IMR-90 (cell line): ENCODE measurements around the gene PPP1R14B. TPM values are rescaled to one million over a fixed set of nuclear protein-coding genes. Genes with fewer than 3 reads are reported as not detected.
A peak's percentile ranks its signal among the peaks of the same experiment; 100 is the strongest.

Source experiments
- ATAC-seq: fragments of 200-7000 bp; cut with Tn5 transposase; 2 replicates; pipeline ENCODE4 v1.9.1; 2020; ENCODE audit warnings: low read depth, mild to moderate bottlenecking, moderate library complexity
- BruUV-seq: library from RNA; stranded (reverse); fragments of 400-500 nt; replicated peaks from 2 replicates; lab custom pipeline; 2021; lab: Mats Ljungman, UMichigan
- CTCF ChIA-PET: fragments of 300-600 bp; formaldehyde crosslinking; extraction: SDS; loops from one replicate; lab custom pipeline; 2021; ENCODE audit warnings: antibody characterized with exemption; lab: Yijun Ruan, JAX
- POLR2A ChIA-PET: fragments of 300-600 bp; sonication (Branson Sonifier 250); formaldehyde crosslinking; loops from one replicate; lab custom pipeline; 2022; ENCODE audit warnings: antibody characterized with exemption; ENCODE audit not compliant: unreplicated experiment; lab: Charles Lee
- DNase-seq: peaks from one replicate; pipeline ENCODE4 v3.0.0; 2013
- H2AFZ ChIP-seq: replicated peaks from 2 replicates; pipeline ENCODE3; 2013; ENCODE audit warnings: low read length, mild to moderate bottlenecking; ENCODE audit not compliant: poor library complexity
- H2AK5ac ChIP-seq: 2 replicates; pipeline ENCODE4 v1.6.1; 2013; ENCODE audit warnings: low read depth, low read length, inconsistent platforms
- H2AK9ac ChIP-seq: replicated peaks from 2 replicates; pipeline ENCODE3; 2013; ENCODE audit warnings: mild to moderate bottlenecking, low read depth, low read length, moderate library complexity; ENCODE audit not compliant: poor library complexity
- H2BK120ac ChIP-seq: 2 replicates; pipeline ENCODE4 v1.6.1; 2013; ENCODE audit warnings: low read depth, low read length, inconsistent platforms
- H2BK15ac ChIP-seq: 3 replicates; pipeline ENCODE4 v1.6.1; 2013; ENCODE audit warnings: low read depth, low read length, inconsistent platforms
- H2BK20ac ChIP-seq: 2 replicates; pipeline ENCODE4 v1.6.1; 2013; ENCODE audit warnings: low read depth, mild to moderate bottlenecking, inconsistent platforms, low read length, moderate library complexity
- H2BK5ac ChIP-seq: 2 replicates; pipeline ENCODE4 v1.6.1; 2013; ENCODE audit warnings: mild to moderate bottlenecking, low read depth, low read length, inconsistent platforms; ENCODE audit not compliant: poor library complexity, severe bottlenecking
- H3K14ac ChIP-seq: replicated peaks from 2 replicates; pipeline ENCODE4 v1.6.1; 2013; ENCODE audit warnings: low read depth, low read length, inconsistent platforms
- H3K18ac ChIP-seq: 2 replicates; pipeline ENCODE4 v1.6.1; 2013; ENCODE audit warnings: low read depth, low read length, control low read depth
- H3K23ac ChIP-seq: 2 replicates; pipeline ENCODE4 v1.6.1; 2013; ENCODE audit warnings: low read depth, low read length, inconsistent platforms
- H3K27ac ChIP-seq: 2 replicates; pipeline ENCODE4 v1.5.1; 2013; ENCODE audit warnings: mild to moderate bottlenecking, control low read depth, low read length; ENCODE audit not compliant: insufficient read depth
- H3K27me3 ChIP-seq: 2 replicates; pipeline ENCODE4 v1.6.1; 2013; ENCODE audit warnings: low read length; ENCODE audit not compliant: control insufficient read depth, insufficient read depth
- H3K36me3 ChIP-seq: 2 replicates; pipeline ENCODE4 v1.6.1; 2013; ENCODE audit warnings: low read length, mixed read lengths; ENCODE audit not compliant: control insufficient read depth, insufficient read depth
- H3K4ac ChIP-seq: 2 replicates; pipeline ENCODE4 v1.6.1; 2013; ENCODE audit warnings: low read depth, low read length, inconsistent platforms
- H3K4me1 ChIP-seq: 2 replicates; pipeline ENCODE4 v1.6.1; 2013; ENCODE audit warnings: low read length, mixed read lengths; ENCODE audit not compliant: control insufficient read depth, insufficient read depth
- H3K4me2 ChIP-seq: 2 replicates; pipeline ENCODE4 v1.6.1; 2013; ENCODE audit warnings: low read depth, mild to moderate bottlenecking, control low read depth, low read length, moderate library complexity
- H3K4me3 ChIP-seq: 2 replicates; pipeline ENCODE4 v1.5.1; 2013; ENCODE audit warnings: low read depth, mild to moderate bottlenecking, control low read depth, low read length, moderate library complexity; ENCODE audit not compliant: insufficient read depth
- H3K56ac ChIP-seq: 2 replicates; pipeline ENCODE4 v1.6.1; 2013; ENCODE audit warnings: low read length, inconsistent platforms; ENCODE audit not compliant: insufficient read depth; ENCODE audit errors: extremely low read depth
- H3K79me1 ChIP-seq, 2 experiments: 2 replicates each; pipeline ENCODE4 v1.6.1; 2013; ENCODE audit warnings: low read length in 2 of 2, inconsistent platforms in 1 of 2, low read depth in 1 of 2
- H3K9ac ChIP-seq: 2 replicates; pipeline ENCODE4 v1.6.1; 2013; ENCODE audit warnings: low read depth, low read length, control low read depth
- H3K9me1 ChIP-seq: 2 replicates; pipeline ENCODE4 v1.6.1; 2013; ENCODE audit warnings: low read length, inconsistent platforms; ENCODE audit not compliant: insufficient read depth
- H3K9me3 ChIP-seq: 2 replicates; pipeline ENCODE4 v1.6.1; 2013; ENCODE audit warnings: low read length; ENCODE audit not compliant: control insufficient read depth, insufficient read depth
- H4K20me1 ChIP-seq: 2 replicates; pipeline ENCODE4 v1.6.1; 2013; ENCODE audit warnings: low read length, inconsistent platforms; ENCODE audit not compliant: insufficient read depth
- H4K5ac ChIP-seq: 2 replicates; pipeline ENCODE4 v1.6.1; 2013; ENCODE audit warnings: mild to moderate bottlenecking, low read depth, low read length, control low read depth
- H4K8ac ChIP-seq, 2 experiments: 2 replicates each; pipeline ENCODE4 v1.6.1; 2013; ENCODE audit warnings: low read depth in 2 of 2, low read length in 2 of 2, control low read depth in 1 of 2, inconsistent platforms in 1 of 2
- H4K91ac ChIP-seq: 2 replicates; pipeline ENCODE4 v1.6.1; 2013; ENCODE audit warnings: low read depth, low read length, inconsistent platforms; ENCODE audit not compliant: insufficient read depth
- BHLHE40 ChIP-seq: fragments of 150-350 bp; IDR thresholded peaks from 2 replicates; pipeline ENCODE4 v1.6.1; 2016; ENCODE audit warnings: mild to moderate bottlenecking, low read depth, low read length
- CEBPB ChIP-seq: IDR thresholded peaks from 2 replicates; pipeline ENCODE4 v1.6.1; 2012; ENCODE audit warnings: low read depth, low read length, improper control_type of control experiment
- CHD1 ChIP-seq: IDR thresholded peaks from 2 replicates; pipeline ENCODE4 v1.6.1; 2012; ENCODE audit warnings: low read depth, low read length, improper control_type of control experiment
- FOS ChIP-seq: fragments of 150-350 bp; IDR thresholded peaks from 2 replicates; pipeline ENCODE4 v1.6.1; 2016; ENCODE audit warnings: low read depth, low read length
- MAZ ChIP-seq: IDR thresholded peaks from 2 replicates; pipeline ENCODE4 v1.6.1; 2012; ENCODE audit warnings: low read depth, mild to moderate bottlenecking, low read length, improper control_type of control experiment, moderate library complexity, borderline replicate concordance
- POLR2A ChIP-seq: IDR thresholded peaks from 2 replicates; pipeline ENCODE4 v1.6.1; 2012; ENCODE audit warnings: mild to moderate bottlenecking, low read depth, low read length
- RAD21 ChIP-seq: IDR thresholded peaks from 2 replicates; pipeline ENCODE4 v1.6.1; 2012; ENCODE audit warnings: low read length, improper control_type of control experiment
- RCOR1 ChIP-seq: IDR thresholded peaks from 2 replicates; pipeline ENCODE4 v1.6.1; 2012; ENCODE audit warnings: mild to moderate bottlenecking, low read length, improper control_type of control experiment; ENCODE audit not compliant: insufficient replicate concordance
- RFX5 ChIP-seq: IDR thresholded peaks from 2 replicates; pipeline ENCODE4 v1.8.0; 2012; ENCODE audit warnings: low read depth, mild to moderate bottlenecking, low read length, moderate library complexity
- SMC3 ChIP-seq: fragments of 150-350 bp; IDR thresholded peaks from 2 replicates; pipeline ENCODE4 v1.6.1; 2016; ENCODE audit warnings: low read depth, mild to moderate bottlenecking, antibody characterized with exemption, low read length, moderate library complexity
- WGBS, 2 experiments: methylation state at CpG; one replicate each; pipeline versions ENCODE4 v1.1.5 to v1.1.7; 2013; ENCODE audit warnings: missing lambda C conversion rate in 2 of 2; ENCODE audit not compliant: insufficient read length in 1 of 2; ENCODE audit errors: extremely low coverage in 2 of 2; 5-methylcytosine and 5-hydroxymethylcytosine counted together
- dilution Hi-C: fragments of 300-500 bp; cut with HindIII; formaldehyde crosslinking; loops from one replicate; pipeline ENCODE4 v1.14.3; 2018; ENCODE audit warnings: low sequenced_read_pairs; ENCODE audit not compliant: unreplicated experiment
- in situ Hi-C: fragments of 300-500 bp; cut with MboI; formaldehyde crosslinking; loops from 3 replicates; pipeline ENCODE4 v1.14.3; 2019; ENCODE audit warnings: low sequenced_read_pairs, inconsistent platforms, mixed read lengths
- intact Hi-C: fragments of 100-400 bp; cut with micrococcal nuclease; formaldehyde crosslinking; loops from 2 replicates; pipeline ENCODE4 v1.10.0; 2022
- polyA plus RNA-seq, 3 experiments: library from polyadenylated mRNA; depleted of rRNA; stranded (reverse); fragments of >200 nt; gene quantifications; 2 replicates each; pipeline ENCODE4 v1.2.3, GENCODE V29; 2012; ENCODE audit warnings: low replicate concordance in 1 of 3
- total RNA-seq: library from RNA; depleted of rRNA; stranded (reverse); fragments of >200 nt; gene quantifications from 2 replicates; pipeline ENCODE4 v1.2.3, GENCODE V29; 2012
- TF ChIP-seq, protein P1 (sequence below): conservative IDR thresholded peaks from 2 replicates; pipeline ENCODE4 v1.5.1; 2012; ENCODE audit warnings: mild to moderate bottlenecking, low read depth, low read length, improper control_type of control experiment
- TF ChIP-seq, protein P2 (sequence below): fragments of 150-350 bp; IDR thresholded peaks from 2 replicates; pipeline ENCODE4 v1.6.1; 2017; ENCODE audit warnings: mild to moderate bottlenecking, antibody characterized with exemption, low read length, low read depth
- TF ChIP-seq, protein P3 (sequence below): fragments of 150-350 bp; IDR thresholded peaks from 2 replicates; pipeline ENCODE4 v1.6.1; 2016; ENCODE audit warnings: low read depth, mild to moderate bottlenecking, low read length, moderate library complexity, borderline replicate concordance

The PPP1R14B gene
- total and polyA plus RNA-seq, 2 of the 4 experiments (the other 2 are of a cell fraction): 176 to 257 TPM

- CTCF ChIA-PET: interaction anchor here (0.6 to 2.5 kb wide), 3 partner anchors 36 to 882 kb away, joined by 3 to 8 read pairs (median 5); no protein-coding TSS in a partner anchor
- H3K4me3 ChIP-seq: peak within 1 kb of the TSS; percentile 85
- peak; percentile 95 for DNase-seq
- H3K4ac ChIP-seq: peak within 1 kb of the TSS; percentile 94
- peak within 1 kb of the TSS; percentile 89 for H3K27ac ChIP-seq
- intact Hi-C loops: loop anchor here (2.0 kb wide), 1 partner anchor 54 kb away; the partner anchor contains the start of gene STIP1
- peaks cover 21% of the 10 kb centered on the region for H4K20me1 ChIP-seq
- H2AFZ ChIP-seq: peak within 1 kb of the TSS; percentile 99
- H3K4me2 ChIP-seq: peak within 1 kb of the TSS; percentile 97
- peaks cover 31% of the 10 kb centered on the region for H3K36me3 ChIP-seq
- peak; percentile 70 for ATAC-seq
- H3K9me1 ChIP-seq: peaks cover 14% of the 10 kb centered on the region
- dilution Hi-C loops: no loop called here
- peak within 1 kb of the TSS; percentile 83 for H4K91ac ChIP-seq
- peak within 1 kb of the TSS; percentile 92 for H2BK5ac ChIP-seq
- H2BK15ac ChIP-seq: peak within 1 kb of the TSS; percentile 35; the same call in 2 of the 3 replicates
- H4K5ac ChIP-seq: peak within 1 kb of the TSS; percentile 90
- 0% methylated on average over 21 of the region's 58 CpGs; no CpG with 5 or more reads in 1 of the 2 experiments for WGBS, 2 experiments
- H3K23ac ChIP-seq: peak within 1 kb of the TSS; percentile 61; the same call in 1 of the 2 replicates
- H2BK120ac ChIP-seq: peak within 1 kb of the TSS; percentile 82
- H3K56ac ChIP-seq: peak within 1 kb of the TSS; percentile 55; the same call in 1 of the 2 replicates
- in situ Hi-C loops: no loop called here
- H3K9ac ChIP-seq: peak within 1 kb of the TSS; percentile 74
- no peaks in the 10 kb centered on the region for H3K9me3 ChIP-seq
- peaks cover 15% of the 10 kb centered on the region for H3K4me1 ChIP-seq
- POLR2A ChIA-PET: interaction anchor here (0.6 to 1.1 kb wide), 2 partner anchors 36 to 55 kb away, joined by 3 to 24 read pairs; no protein-coding TSS in a partner anchor
- H3K18ac ChIP-seq: peak within 1 kb of the TSS; percentile 47
- H2BK20ac ChIP-seq: no peak within 1 kb of the TSS
- no TSS peak for BruUV-seq
- H2AK5ac ChIP-seq: peak within 1 kb of the TSS; percentile 73
- peaks cover 23 to 42% of the 10 kb centered on the region in 2 experiments; a peak in 3 of 4 replicates for H3K79me1 ChIP-seq
- peak within 1 kb of the TSS; percentile 98 for H2AK9ac ChIP-seq
- H4K8ac ChIP-seq: peak within 1 kb of the TSS; percentile 96 to 99
- peak within 1 kb of the TSS; percentile 91 for H3K14ac ChIP-seq
- no peaks in the 10 kb centered on the region for H3K27me3 ChIP-seq
- TF ChIP-seq RCOR1 (no peak), MAZ (no peak; the same call in 1 of the 2 replicates), FOS (no peak), BHLHE40 (peak; percentile 94), SMC3 (no peak), POLR2A (peak; percentile 84), CEBPB (no peak), CHD1 (no peak), RFX5 (no peak), RAD21 (no peak)
- TF ChIP-seq, protein P1, sequence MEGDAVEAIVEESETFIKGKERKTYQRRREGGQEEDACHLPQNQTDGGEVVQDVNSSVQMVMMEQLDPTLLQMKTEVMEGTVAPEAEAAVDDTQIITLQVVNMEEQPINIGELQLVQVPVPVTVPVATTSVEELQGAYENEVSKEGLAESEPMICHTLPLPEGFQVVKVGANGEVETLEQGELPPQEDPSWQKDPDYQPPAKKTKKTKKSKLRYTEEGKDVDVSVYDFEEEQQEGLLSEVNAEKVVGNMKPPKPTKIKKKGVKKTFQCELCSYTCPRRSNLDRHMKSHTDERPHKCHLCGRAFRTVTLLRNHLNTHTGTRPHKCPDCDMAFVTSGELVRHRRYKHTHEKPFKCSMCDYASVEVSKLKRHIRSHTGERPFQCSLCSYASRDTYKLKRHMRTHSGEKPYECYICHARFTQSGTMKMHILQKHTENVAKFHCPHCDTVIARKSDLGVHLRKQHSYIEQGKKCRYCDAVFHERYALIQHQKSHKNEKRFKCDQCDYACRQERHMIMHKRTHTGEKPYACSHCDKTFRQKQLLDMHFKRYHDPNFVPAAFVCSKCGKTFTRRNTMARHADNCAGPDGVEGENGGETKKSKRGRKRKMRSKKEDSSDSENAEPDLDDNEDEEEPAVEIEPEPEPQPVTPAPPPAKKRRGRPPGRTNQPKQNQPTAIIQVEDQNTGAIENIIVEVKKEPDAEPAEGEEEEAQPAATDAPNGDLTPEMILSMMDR: no peak
- TF ChIP-seq, protein P2, sequence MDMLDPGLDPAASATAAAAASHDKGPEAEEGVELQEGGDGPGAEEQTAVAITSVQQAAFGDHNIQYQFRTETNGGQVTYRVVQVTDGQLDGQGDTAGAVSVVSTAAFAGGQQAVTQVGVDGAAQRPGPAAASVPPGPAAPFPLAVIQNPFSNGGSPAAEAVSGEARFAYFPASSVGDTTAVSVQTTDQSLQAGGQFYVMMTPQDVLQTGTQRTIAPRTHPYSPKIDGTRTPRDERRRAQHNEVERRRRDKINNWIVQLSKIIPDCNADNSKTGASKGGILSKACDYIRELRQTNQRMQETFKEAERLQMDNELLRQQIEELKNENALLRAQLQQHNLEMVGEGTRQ: peak; percentile 51
- TF ChIP-seq, protein P3, sequence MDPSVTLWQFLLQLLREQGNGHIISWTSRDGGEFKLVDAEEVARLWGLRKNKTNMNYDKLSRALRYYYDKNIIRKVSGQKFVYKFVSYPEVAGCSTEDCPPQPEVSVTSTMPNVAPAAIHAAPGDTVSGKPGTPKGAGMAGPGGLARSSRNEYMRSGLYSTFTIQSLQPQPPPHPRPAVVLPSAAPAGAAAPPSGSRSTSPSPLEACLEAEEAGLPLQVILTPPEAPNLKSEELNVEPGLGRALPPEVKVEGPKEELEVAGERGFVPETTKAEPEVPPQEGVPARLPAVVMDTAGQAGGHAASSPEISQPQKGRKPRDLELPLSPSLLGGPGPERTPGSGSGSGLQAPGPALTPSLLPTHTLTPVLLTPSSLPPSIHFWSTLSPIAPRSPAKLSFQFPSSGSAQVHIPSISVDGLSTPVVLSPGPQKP: no peak
Observed at GRCh38 chr11:64240435-64241240, 6.1 kb downstream of the PPP1R14B start, which contains the start of gene FKBP2. Gene FKBP2 (plus strand): TSS chr11:64241095. CDS start chr11:64242388, 1,293 bp downstream.
